Heart left ventricle (tissue), 16 donors: ENCODE measurements around the gene PDCD1LG2. TPM values are rescaled to one million over a fixed set of nuclear protein-coding genes. Genes with fewer than 3 reads are reported as not detected.

Experiments
- ATAC-seq, 4 donors: fragments of 200-7000 bp; cut with Tn5 transposase; one replicate each; pipeline ENCODE4 v1.9.1; 2020 to 2022; ENCODE audit warnings: moderate library complexity in 4 of 4, mild to moderate bottlenecking in 3 of 4, moderate number of reproducible peaks in 1 of 4
- DNase-seq, 5 donors: peaks; one replicate each; pipeline ENCODE4 v3.0.0-alpha.2; 2020
- H3K27ac ChIP-seq, 12 donors: fragments of 200-600 bp; sonication (generic) in 4 of 12; one replicate each; pipeline versions ENCODE4 v1.5.0 to v1.8.0; 2016 to 2022; ENCODE audit warnings: mild to moderate bottlenecking in 2 of 12
- H3K27me3 ChIP-seq, 9 donors: fragments of 200-600 bp; sonication (generic) in 2 of 9; one replicate each; pipeline versions ENCODE4 v1.5.1 to v1.8.0; 2016 to 2022; ENCODE audit warnings: mild to moderate bottlenecking in 3 of 9
- H3K36me3 ChIP-seq, 9 donors: fragments of 200-600 bp; sonication (generic) in 2 of 9; one replicate each; pipeline versions ENCODE4 v1.5.0 to v1.8.0; 2018 to 2022; ENCODE audit warnings: mild to moderate bottlenecking in 2 of 9
- H3K4me1 ChIP-seq, 12 donors: fragments of 200-600 bp; sonication (generic) in 4 of 12; one replicate each; pipeline versions ENCODE4 v1.5.0 to v1.8.0; 2016 to 2022; ENCODE audit warnings: mild to moderate bottlenecking in 3 of 12
- H3K4me3 ChIP-seq, 12 donors: fragments of 200-600 bp; sonication (generic) in 4 of 12; one replicate each; pipeline versions ENCODE4 v1.5.0 to v1.8.0; 2017 to 2022; ENCODE audit warnings: mild to moderate bottlenecking in 9 of 12, moderate library complexity in 4 of 12
- H3K9me3 ChIP-seq, 12 donors: fragments of 200-600 bp; sonication (generic) in 4 of 12; one replicate each; pipeline versions ENCODE4 v1.5.0 to v1.8.0; 2016 to 2022; ENCODE audit warnings: mild to moderate bottlenecking in 1 of 12
- CTCF ChIP-seq, 12 donors: fragments of 200-600 bp; sonication (generic) in 4 of 12; IDR thresholded peaks; one replicate each; pipeline versions ENCODE4 v1.5.0 to v1.8.0; 2018 to 2022; ENCODE audit warnings: antibody characterized with exemption in 12 of 12, mild to moderate bottlenecking in 5 of 12
- POLR2A ChIP-seq, 2 donors: fragments of 450-650 bp; IDR thresholded peaks; one replicate each; pipeline ENCODE4 v1.6.1; 2017; ENCODE audit warnings: antibody characterized with exemption in 2 of 2, mild to moderate bottlenecking in 2 of 2, moderate library complexity in 2 of 2
- WGBS, 4 donors: extraction: QIAGEN DNeasy Blood & Tissue Kit in 2 of 4; methylation state at CpG; one replicate each; pipeline versions ENCODE4 v1.1.5 to v1.1.7; 2013 to 2018; 5-methylcytosine and 5-hydroxymethylcytosine counted together
- intact Hi-C, 10 donors: fragments of 100-400 bp; cut with DNase I; formaldehyde crosslinking; loops; one replicate each; pipeline versions ENCODE4 v1.11.1 to v1.14.2; 2022
- polyA plus RNA-seq, 2 donors: library from polyadenylated mRNA; stranded (reverse); fragments of 200-250 nt; gene quantifications; one replicate each; pipeline ENCODE4 v1.2.3, GENCODE V29; 2013
- total RNA-seq, 9 donors: library from RNA; depleted of rRNA in 2 of 9; stranded (reverse); fragments of >200 nt in 2 of 9; fragmentation: NEBNext Ultra II Directional in 3 of 9; extraction: Animal tissue kit (Norgen Biotek cat#: 25700) in 3 of 9; gene quantifications; one replicate each; pipeline versions ENCODE4 v1.1.0 to v1.2.4, GENCODE V29; 2016 to 2023
- donor health status: ischemic (EF 13 %, LVEDD 7.1; RV severe dilation, severe dysfunction).
- donor health status: healthy with polysubstance abuse.
- donor health status: DM: no; HTN: yes; CAD: no.
- donor health status: DM: no; HTN: no; CAD: no.
- donor health status: ischemic (EF 25% LVEDD 6.9; RV normal size, moderate dysfunction).
- donor health status: ischemic (EF 25% LVEDD 5.7; RV mildly dilated, moderate dysfunction).
- donor health status: healthy.
- donor health status: DM: yes; HTN: yes; CAD: no.
- donor health status: ischemic (EF 35%, LVEDD 5.7; RV mildly dilated, moderate dysfunction).
- donor health status: nonischemic (EF 11% LVEDD 7.7; RV severe dilation, severe dysfunction).
- donor health status: DM: yes; HTN: yes; CAD: no.
- donor health status: PGD.
- donor health status: ischemic (EF 29% LVEDD 5.4; RV normal size, mild dysfunction).
- donor health status: nonischemic (EF 23%, LVEDD 6.1; RV moderate dilation, normal function).

Gene PDCD1LG2
- total and polyA plus RNA-seq, 11 donors = 0.53 to 10.5 (median 1.1) TPM

- DNase-seq (no peak), ATAC-seq (no peak)
- intact Hi-C loops = no loop called here
- Histone ChIP-seq H3K27me3 (no peaks in the 10 kb centered on the region), H3K4me1 (peaks cover 0 to 10% (median 0%) of the 10 kb centered on the region in 12 donors), H3K36me3 (peaks cover 0 to 7% (median 0%) of the 10 kb centered on the region in 9 donors), H3K9me3 (peaks cover 0 to 4% (median 0%) of the 10 kb centered on the region in 12 donors), H3K4me3 (no peak overlapping the region), H3K27ac (no peak overlapping the region)
- WGBS, 4 donors = 95 to 97% (median 96%) methylated on average over 4 of the region's 4 CpGs
- TF ChIP-seq CTCF (IDR thresholded peaks at IDR 0.05) (no peak), POLR2A (IDR thresholded peaks at IDR 0.05) (no peak)
Measured at GRCh38 chr9:5524090-5524489, 13.8 kb downstream of the PDCD1LG2 start.

GRCh38 chr9:5529683-5530221 is 19.4 kb downstream of the PDCD1LG2 start:
- H3K4me1 ChIP-seq = peaks cover 0 to 24% (median 0%) of the 10 kb centered on the region in 12 donors
- H3K4me3 ChIP-seq = no peak overlapping the region
- TF ChIP-seq CTCF (IDR thresholded peaks at IDR 0.05) (no peak), POLR2A (IDR thresholded peaks at IDR 0.05) (no peak)
- no peak for DNase-seq
- ATAC-seq = no peak
- no peak overlapping the region for H3K27ac ChIP-seq
- WGBS, 4 donors = 46 to 64% (median 56%) methylated on average over 4 of the region's 4 CpGs
- no peaks in the 10 kb centered on the region for H3K27me3 ChIP-seq
- peaks cover 0 to 2% (median 0%) of the 10 kb centered on the region in 9 donors for H3K36me3 ChIP-seq
- intact Hi-C loops = no loop called here
- H3K9me3 ChIP-seq = no peaks in the 10 kb centered on the region

- Histone ChIP-seq H3K4me1 (peaks cover 0 to 27% (median 0%) of the 10 kb centered on the region in 12 donors), H3K36me3 (peaks cover 0 to 10% (median 4%) of the 10 kb centered on the region in 9 donors), H3K27ac (no peak overlapping the region), H3K27me3 (no peaks in the 10 kb centered on the region), H3K9me3 (no peaks in the 10 kb centered on the region), H3K4me3 (no peak overlapping the region)
- DNase-seq (no peak), ATAC-seq (no peak)
- TF ChIP-seq POLR2A (IDR thresholded peaks at IDR 0.05) = no peak
- TF ChIP-seq CTCF (IDR thresholded peaks at IDR 0.05) = no peak
- intact Hi-C loops = no loop called here
- WGBS, 4 donors = 56 to 67% (median 59%) methylated on average over 2 of the region's 2 CpGs
Measured at GRCh38 chr9:5531101-5531882, 21.0 kb downstream of the PDCD1LG2 start.

GRCh38 chr9:5532306-5532705 is 22.0 kb downstream of the PDCD1LG2 start:
- Histone ChIP-seq H3K27ac (no peak overlapping the region), H3K27me3 (no peaks in the 10 kb centered on the region), H3K9me3 (no peaks in the 10 kb centered on the region), H3K36me3 (peaks cover 0 to 10% (median 4%) of the 10 kb centered on the region in 9 donors), H3K4me1 (peaks cover 0 to 35% (median 0%) of the 10 kb centered on the region in 12 donors), H3K4me3 (no peak overlapping the region)
- no peak for DNase-seq
- ATAC-seq = no peak
- no peak for TF ChIP-seq CTCF (IDR thresholded peaks at IDR 0.05)
- TF ChIP-seq POLR2A (IDR thresholded peaks at IDR 0.05) = no peak
- WGBS, 4 donors = 73 to 100% (median 80%) methylated on average over 1 of the region's 1 CpG
- intact Hi-C loops = no loop called here
